Mammary epithelial cell (primary cell): ENCODE results near the gene WNK1.

Experiments used
- CTCF ChIP-seq, 2 donors: IDR thresholded peaks in 1 of 2; conservative IDR thresholded peaks in 1 of 2; 2 replicates each; pipeline ENCODE4 v1.5.1; 2011 to 2012; ENCODE audit warnings: inconsistent platforms in 2 of 2, low read length in 2 of 2, mild to moderate bottlenecking in 2 of 2, control low read depth in 1 of 2, low read depth in 1 of 2; ENCODE audit not compliant: insufficient read depth in 1 of 2; ENCODE audit errors: extremely low read depth in 1 of 2
- EZH2 ChIP-seq: IDR thresholded peaks from 2 replicates; pipeline ENCODE4 v1.6.1; 2012; ENCODE audit warnings: low read length, inconsistent platforms, borderline replicate concordance

GRCh38 chr12:906062-906585, 153.7 kb downstream of the WNK1 start:
- TF ChIP-seq CTCF (conservative IDR thresholded peaks at IDR 0.05 in 1 of 2, IDR thresholded peaks at IDR 0.05 in 1 of 2; ENCODE audit: extremely low read depth in 1 of 2, insufficient read depth in 1 of 2, low read depth in 1 of 2, low read length in 2 of 2), result no peak
- TF ChIP-seq EZH2, result no peak
